GM18499 (cell line): ENCODE results near the gene NEK11.
"Not testable (repeated sequence)": the region's sequence is repeated elsewhere in the genome, so short reads cannot be mapped to it uniquely, and the experiment has no call there.

Experiments used
- ATAC-seq: cut with Tn5 transposase; IDR thresholded peaks from one replicate; pipeline ENCODE4 v1.9.1; 2021; ENCODE audit warnings: moderate number of reproducible peaks; ENCODE audit not compliant: insufficient read depth, unreplicated experiment

The NEK11 gene

GRCh38 chr3:131038326-131038725, 11.6 kb downstream of the NEK11 start:
- ATAC-seq: no peak

GRCh38 chr3:131042271-131042985, 15.8 kb downstream of the NEK11 start:
- not testable (repeated sequence) for ATAC-seq

GRCh38 chr3:131047582-131047981, 20.9 kb downstream of the NEK11 start:
- ATAC-seq: no peak

- no peak for ATAC-seq
These were observed 21.4 kb downstream of the NEK11 start for GRCh38 chr3:131048030-131048429.

- ATAC-seq: no peak
These were observed 23.3 kb downstream of the NEK11 start for GRCh38 chr3:131050001-131050400.

GRCh38 chr3:131053043-131053859, 26.6 kb downstream of the NEK11 start:
- no peak for ATAC-seq

- no peak for ATAC-seq
These were observed 41.3 kb downstream of the NEK11 start for GRCh38 chr3:131067983-131068382.

GRCh38 chr3:131072099-131072559, 45.5 kb downstream of the NEK11 start:
- no peak for ATAC-seq

- no peak for ATAC-seq
These were observed 46.2 kb downstream of the NEK11 start for GRCh38 chr3:131072845-131073244.

- no peak for ATAC-seq
These were observed 49.1 kb downstream of the NEK11 start for GRCh38 chr3:131075632-131076328.

GRCh38 chr3:131077904-131078303, 51.2 kb downstream of the NEK11 start:
- no peak for ATAC-seq

GRCh38 chr3:131079086-131079485, 52.4 kb downstream of the NEK11 start:
- no peak for ATAC-seq

GRCh38 chr3:131081224-131081623, 54.5 kb downstream of the NEK11 start:
- no peak for ATAC-seq

GRCh38 chr3:131082246-131082645, 55.6 kb downstream of the NEK11 start:
- ATAC-seq: no peak

- no peak for ATAC-seq
These were observed 56.5 kb downstream of the NEK11 start for GRCh38 chr3:131082871-131083863.

- no peak for ATAC-seq
These were observed 65.1 kb downstream of the NEK11 start for GRCh38 chr3:131091768-131092167.

GRCh38 chr3:131107637-131108433, 81.2 kb downstream of the NEK11 start:
- ATAC-seq: no peak

GRCh38 chr3:131109156-131109555, 82.5 kb downstream of the NEK11 start:
- no peak for ATAC-seq

- ATAC-seq: no peak
These were observed 83.4 kb downstream of the NEK11 start for GRCh38 chr3:131110087-131110486.
